Epithelial cell of proximal tubule (primary cell): ENCODE results near the gene ERMAP. TPM values are rescaled to one million over a fixed set of nuclear protein-coding genes. Genes with fewer than 3 reads are reported as not detected.

Experiments
- DNase-seq: peaks from one replicate; pipeline ENCODE4 v3.0.0-alpha.2; 2011; ENCODE audit warnings: low read depth
- H3K4me3 ChIP-seq: 2 replicates; pipeline ENCODE4 v1.5.1; 2011; ENCODE audit warnings: low read depth, mild to moderate bottlenecking, low read length
- CTCF ChIP-seq: conservative IDR thresholded peaks from 2 replicates; pipeline ENCODE4 v1.5.1; 2012; ENCODE audit warnings: low read depth, mild to moderate bottlenecking, low read length
- total RNA-seq: library from RNA; depleted of rRNA; stranded (reverse); fragments of >200 nt; gene quantifications from 2 replicates; pipeline ENCODE4 v1.2.3, GENCODE V29; 2015

ERMAP gene
- total RNA-seq, 1 donor from 2014 or later = 8.4 TPM

- no peak for DNase-seq
- TF ChIP-seq CTCF = no peak
- H3K4me3 ChIP-seq = no peak overlapping the region
These were observed 15.8 kb downstream of the ERMAP start for GRCh38 chr1:42832641-42833240.

GRCh38 chr1:42833981-42834380 is 17.1 kb downstream of the ERMAP start:
- no peak for DNase-seq
- no peak for TF ChIP-seq CTCF
- H3K4me3 ChIP-seq = no peak overlapping the region

- TF ChIP-seq CTCF = no peak
- no peak overlapping the region for H3K4me3 ChIP-seq
- no peak for DNase-seq
These were observed 17.9 kb downstream of the ERMAP start for GRCh38 chr1:42834803-42835202.

GRCh38 chr1:42835422-42835821 is 18.5 kb downstream of the ERMAP start:
- TF ChIP-seq CTCF = no peak
- no peak for DNase-seq
- no peak overlapping the region for H3K4me3 ChIP-seq

GRCh38 chr1:42837709-42838108 is 20.8 kb downstream of the ERMAP start:
- DNase-seq = no peak
- H3K4me3 ChIP-seq = no peak overlapping the region
- TF ChIP-seq CTCF = no peak

- no peak overlapping the region for H3K4me3 ChIP-seq
- TF ChIP-seq CTCF = no peak
- DNase-seq = no peak
These were observed 21.7 kb downstream of the ERMAP start for GRCh38 chr1:42838482-42839190.

GRCh38 chr1:42841010-42841409 is 24.1 kb downstream of the ERMAP start:
- no peak overlapping the region for H3K4me3 ChIP-seq
- no peak for DNase-seq
- no peak for TF ChIP-seq CTCF
